Islet of Langerhans (tissue), 1 donor: Measurements from ENCODE around the gene CDON.
A peak's percentile ranks its signal among the peaks of the same experiment; 100 is the strongest.
"Not testable (repeated sequence)": the region's sequence is repeated elsewhere in the genome, so short reads cannot be mapped to it uniquely, and the experiment has no call there.

ENCODE experiments used
- FAIRE-seq: peaks from one replicate; lab custom pipeline; 2011; peaks lifted over from hg19 to GRCh38; lab: Jason Lieb, UNC

Gene CDON

DNA sequence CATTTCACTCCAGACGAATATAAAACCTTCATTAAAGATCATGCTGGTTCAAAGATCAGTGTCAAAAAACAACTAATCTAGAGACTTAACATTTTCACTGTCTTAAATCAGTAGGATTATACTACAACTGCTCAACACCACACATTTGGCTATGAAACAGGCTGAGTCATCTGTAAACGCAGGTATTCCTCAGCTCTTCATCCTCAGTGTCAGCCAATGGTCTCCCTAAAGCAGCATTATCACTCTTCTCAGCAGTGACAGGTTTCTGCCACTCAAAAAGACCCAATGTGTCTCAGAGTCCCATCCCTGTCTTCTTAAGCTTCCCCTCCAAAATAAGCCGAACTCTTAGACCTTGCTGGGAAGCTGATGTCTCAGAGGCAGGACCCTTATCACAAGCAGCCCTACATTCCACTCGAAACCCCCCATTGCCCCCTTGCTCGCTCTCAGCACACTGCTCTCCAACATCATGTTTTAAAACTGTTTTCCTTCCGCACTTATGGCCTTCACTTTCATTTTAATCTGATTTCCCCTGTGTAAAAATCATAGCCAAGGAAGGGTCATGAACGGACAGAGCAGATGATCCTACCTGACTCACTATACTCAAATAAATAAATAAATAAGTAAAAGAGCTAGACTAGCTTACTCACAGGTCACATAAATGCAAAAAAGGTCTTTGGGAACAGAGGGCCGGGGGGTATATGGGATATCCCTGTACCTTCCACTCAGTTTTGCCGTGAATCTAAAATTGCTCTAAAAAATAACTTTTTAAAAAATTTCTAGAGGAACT, 23.0 kb downstream of the CDON start:
- peak; percentile 61 for FAIRE-seq

DNA sequence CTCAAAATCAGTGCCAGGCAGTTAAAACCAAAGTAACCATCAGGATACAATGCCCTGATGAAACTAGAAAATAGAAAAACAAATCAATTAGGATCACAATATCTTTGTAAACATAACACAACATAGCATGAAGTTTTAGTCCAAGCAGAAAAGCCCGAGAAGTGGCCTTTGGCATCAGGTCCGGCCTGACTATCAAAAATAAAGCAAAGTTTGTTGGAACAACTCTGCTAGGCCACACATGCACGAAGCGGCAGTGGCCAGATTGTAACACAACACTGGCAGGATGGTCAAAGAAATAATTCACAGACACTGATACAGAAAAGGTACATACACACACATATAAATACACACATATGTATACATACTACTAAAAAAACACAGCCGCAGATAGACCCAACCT, 26.9 kb downstream of the CDON start:
- no peak for FAIRE-seq

DNA sequence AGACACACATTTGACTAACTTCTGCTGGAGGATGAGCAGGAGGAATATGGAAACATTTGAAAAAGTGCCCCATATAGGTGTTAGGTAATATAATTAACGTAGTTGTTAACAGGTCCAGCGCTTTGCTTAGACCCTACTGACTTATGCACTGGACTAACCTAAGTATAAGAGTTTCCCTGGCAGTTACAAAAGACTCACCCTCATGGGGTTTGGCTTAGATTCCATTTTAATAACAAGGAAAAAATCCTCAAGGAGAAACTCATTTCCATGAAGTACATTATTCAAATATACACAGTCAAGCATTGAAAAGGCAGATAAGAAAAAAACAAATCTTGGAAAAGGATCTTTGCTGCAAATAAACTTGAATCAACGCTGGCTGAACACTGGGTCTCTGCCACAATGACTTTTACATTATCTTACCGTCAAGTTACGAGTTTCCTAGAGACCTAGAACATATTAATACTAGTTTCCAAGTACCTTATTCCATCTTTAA, 27.7 kb downstream of the CDON start:
- no peak for FAIRE-seq

DNA sequence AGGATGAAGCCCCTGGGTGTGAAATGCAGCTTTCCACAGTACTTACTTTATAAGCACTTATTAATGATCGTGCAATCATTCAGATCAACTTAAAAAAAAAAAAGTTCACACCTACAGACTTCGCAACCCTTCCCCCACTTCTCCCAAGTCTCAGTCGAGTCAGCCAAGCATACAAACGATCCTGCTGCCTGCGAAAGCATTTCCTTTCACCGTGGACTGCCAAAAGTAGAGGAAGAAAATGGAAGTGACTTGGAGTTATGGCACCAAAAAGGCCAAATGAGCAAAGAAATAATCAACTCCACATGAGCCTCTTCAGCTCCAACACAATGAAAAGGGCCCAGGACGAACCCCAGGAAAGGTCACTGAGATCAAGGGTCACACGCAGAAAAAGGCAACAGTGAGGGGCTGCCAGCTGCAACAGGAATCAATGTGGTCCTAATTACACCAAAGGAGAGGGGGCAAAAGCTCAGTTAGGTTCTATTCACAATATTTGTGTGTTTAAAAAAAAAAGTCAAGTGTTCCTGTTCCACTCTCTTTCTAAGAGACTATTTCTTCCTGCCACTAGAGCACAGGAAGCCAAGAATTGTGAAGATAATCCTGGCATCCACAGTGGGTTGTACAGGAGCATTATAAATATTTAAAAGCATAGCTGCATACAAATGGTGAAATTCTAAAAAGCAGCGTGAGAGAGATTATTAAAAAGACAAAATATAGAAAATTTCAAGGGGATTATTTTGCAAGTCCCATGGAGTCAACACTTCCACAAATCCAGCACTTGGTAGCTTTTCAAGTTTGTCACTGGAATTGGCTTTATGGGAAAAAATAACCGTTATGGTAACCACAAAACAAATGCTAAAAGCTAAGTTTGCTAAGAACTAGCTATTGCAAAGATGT, 28.4 kb downstream of the CDON start:
- FAIRE-seq: no peak

DNA sequence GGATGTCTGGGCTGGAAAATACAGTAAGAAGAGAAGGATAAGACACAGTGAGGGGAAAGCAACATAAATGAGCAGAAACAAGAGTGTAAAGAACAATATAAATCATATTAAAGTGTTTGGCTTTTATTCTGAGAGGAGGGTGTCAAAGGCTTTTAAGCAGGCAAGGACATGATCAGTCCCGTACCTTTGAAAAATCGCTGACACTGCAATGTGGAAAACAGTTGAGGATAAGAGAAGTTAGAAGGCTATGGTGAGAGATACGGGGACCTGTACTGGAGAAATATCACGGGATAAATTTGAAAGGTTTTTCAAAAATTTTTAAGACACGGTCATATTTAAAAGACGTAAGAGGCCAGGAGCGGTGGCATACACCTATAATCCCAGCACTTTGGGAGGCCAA, 30.3 kb downstream of the CDON start:
- FAIRE-seq: no peak

DNA sequence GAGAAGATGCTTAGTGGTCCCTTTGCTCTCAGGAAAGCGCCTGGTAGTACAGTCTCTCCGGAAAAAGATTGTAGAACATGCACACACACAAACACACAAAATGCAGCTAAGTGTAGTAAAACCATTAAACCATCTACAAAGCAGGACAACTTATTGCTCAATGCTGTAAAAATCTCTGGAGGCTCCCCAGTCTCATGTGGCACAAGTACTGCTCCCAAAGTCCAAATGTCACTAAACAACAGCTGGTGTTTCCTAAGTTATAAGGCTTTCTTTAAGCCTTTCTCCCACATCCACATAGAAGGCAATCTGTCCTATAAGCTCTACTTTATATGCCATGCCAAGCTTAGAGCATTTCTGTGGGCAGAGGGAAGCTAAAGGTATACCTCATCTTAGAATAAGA, 32.9 kb downstream of the CDON start:
- no peak for FAIRE-seq

DNA sequence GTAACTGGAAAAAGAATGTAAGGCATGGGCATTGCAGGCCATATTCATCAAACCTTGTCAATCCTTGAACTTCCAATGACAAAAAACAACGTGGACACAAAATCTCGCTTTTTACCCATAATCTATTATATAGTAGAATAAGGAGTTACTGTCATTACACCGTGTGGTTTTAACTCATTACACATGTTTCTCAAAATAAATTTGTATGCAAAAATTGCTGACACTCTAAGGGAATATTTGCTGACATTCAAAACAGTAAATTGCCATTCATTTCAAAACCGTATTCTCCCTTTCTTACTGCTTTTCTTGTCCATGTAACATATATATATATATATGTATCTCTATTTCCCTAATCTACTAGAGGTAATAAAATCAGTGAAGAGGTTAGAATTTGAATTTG, 33.4 kb downstream of the CDON start:
- no peak for FAIRE-seq

DNA sequence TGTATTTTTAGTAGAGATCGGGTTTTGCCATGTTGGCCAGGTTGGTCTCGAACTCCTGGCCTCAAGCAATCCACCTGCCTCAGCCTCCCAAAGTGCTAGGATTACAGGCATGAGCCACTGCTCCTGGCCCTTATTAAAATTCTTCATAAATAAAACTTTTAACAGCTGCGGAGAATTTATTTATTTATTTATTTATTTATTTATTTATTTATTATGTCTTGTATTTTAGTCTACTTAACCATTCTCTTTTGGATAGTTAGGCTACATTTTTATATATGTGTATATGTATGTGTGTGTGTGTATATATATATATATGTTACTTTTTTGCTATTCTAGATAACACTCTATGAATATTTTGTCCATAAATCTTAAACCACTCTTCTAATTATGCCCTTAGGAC, 34.1 kb downstream of the CDON start:
- not testable (repeated sequence) for FAIRE-seq

DNA sequence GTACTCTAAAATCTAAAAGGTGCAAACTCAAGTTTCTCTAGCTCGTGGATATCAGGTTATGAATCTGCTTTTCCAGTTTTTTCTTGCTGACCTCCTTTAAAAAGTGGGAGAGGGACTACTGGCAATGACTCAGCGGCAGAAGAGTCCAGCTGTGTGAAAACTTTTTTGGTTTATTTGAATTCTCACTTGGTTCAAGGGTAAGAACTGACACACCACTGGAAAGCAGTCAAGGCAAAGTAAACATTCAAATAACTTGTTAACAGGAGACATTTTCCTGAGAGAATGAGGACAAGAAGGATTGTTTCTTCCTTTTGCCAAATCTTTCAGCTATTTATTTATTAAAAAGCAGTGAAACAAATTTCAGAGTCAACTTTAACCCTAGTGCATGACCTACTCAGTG, 36.1 kb downstream of the CDON start:
- no peak for FAIRE-seq

DNA sequence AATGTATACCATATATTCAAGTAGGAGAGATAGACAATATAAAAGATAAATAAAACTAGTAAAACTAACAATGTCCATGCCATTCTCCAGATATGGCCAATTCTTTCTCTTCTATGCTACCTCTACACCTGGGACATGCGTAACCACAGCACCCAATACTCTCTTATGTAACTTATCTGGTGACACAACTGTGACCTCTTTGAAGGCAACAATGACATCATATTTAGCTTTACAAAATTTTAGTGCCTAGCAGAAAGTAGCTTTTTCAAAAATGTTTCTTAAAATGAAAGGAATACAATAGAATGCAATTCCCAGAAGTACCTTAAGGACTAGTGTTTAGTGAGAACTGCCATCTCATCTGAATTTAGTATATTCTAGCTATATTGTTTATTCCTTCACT, 36.8 kb downstream of the CDON start:
- no peak for FAIRE-seq

DNA sequence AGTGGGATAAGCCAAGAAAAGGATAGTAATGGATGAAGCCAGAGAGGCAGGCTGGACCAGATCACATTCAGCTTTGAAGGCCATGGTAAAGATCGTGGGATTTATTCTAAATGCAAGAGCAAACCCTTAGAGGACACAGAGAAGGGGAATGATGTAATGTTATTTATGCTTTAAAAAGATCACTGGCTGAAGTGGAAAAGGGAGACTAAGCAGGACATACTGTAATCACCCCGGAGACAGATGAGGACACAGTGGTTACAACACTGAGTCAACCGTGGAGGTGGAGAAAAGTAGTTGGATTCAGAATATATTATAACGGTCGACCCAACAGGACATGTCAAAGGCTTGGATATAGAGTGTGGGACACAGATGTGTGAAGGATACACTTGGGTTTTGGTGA, 38.5 kb downstream of the CDON start:
- no peak for FAIRE-seq

DNA sequence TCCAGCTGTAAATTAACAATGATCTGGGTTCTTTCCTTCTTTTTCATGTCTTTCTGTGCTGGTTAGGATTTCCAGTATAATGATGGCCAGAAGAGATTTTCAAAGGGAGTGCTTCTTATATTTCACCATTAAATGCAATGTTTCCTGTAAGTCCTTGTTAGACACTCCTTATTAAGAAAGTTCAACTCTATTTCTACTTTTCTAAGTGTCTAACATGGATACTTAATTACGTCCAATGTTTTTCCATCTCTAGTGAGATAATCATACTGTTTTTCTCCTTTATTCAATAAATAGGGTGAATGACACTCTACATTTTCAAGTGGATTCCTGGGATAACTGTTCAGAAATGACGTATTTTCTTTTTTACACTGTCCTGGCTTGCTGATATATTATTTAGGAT, 49.8 kb downstream of the CDON start:
- FAIRE-seq: no peak

DNA sequence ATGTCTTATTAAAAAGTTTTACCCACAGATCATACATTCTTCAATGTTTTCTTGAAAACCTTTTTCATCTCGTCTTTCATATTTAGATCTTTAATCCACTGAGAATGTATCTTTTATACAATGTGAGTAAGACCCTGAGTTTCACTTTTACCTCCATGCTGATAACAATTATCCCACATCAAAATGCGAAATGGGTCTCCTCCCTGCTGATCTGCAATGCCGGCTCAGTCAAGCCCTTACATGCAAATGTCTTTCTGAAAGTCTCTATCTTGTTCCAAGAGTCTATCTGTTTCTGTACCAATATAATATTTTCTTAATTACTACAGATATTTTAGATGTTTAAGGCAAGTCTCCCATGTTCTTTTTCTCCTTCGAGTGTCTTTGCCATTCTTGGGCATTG, 50.9 kb downstream of the CDON start:
- FAIRE-seq: no peak

DNA sequence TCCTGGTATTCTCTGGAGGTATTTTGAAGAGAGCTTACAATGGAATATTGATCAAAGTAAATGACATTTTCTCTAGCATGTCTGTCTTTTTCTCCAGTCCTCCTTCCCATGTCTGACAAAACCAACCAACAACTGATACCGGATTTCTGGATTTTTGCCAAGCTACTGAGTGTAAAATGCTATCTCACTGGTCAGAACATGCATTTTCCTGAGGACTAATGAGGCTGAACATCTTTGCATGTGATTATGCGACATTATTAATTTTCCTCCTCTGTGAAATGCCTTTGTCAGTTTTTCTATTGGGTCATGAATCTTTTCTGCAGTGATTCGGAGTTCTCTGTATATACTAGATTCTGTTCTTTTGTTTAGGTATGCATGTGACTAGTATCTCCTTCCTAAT, 51.4 kb downstream of the CDON start:
- FAIRE-seq: peak; percentile 21

DNA sequence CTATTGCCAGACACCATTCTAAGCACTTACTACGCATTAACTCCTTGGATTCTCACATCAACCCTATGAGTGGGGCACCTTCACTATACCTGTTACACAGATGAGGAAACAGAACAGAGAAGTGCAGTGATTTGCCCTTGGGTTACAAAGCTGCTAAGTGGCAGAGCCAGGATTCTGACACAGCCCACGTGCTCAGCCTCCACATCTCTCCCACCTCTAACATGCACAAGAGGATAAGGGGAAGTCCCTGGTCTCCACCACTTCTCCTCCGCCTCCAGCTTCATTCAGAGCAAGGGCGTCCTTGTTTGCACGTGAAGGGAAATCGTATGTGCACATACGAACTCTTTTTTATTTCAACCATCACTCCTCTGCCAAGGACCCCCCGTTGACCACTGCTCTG, 53.7 kb downstream of the CDON start:
- no peak for FAIRE-seq

DNA sequence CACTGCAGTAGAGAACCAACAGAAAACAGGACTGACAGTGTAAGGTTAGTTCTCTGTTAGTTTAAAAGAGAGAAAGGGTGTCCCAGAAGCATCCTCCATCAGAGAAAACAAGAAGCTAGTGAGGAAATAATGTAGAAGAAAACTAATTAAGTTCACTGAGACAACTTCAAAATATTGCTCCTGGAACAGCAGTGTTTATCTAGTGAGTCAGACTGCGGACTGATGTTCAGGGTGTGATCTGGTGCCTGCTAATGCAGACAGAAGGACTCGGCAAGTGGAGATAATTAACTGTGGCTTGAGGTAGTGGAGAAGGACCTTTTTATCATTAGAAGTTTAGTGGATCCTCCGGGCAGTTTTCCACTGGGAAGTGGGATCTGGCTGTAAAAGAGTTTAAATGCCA, 55.4 kb downstream of the CDON start:
- peak; percentile 93 for FAIRE-seq

DNA sequence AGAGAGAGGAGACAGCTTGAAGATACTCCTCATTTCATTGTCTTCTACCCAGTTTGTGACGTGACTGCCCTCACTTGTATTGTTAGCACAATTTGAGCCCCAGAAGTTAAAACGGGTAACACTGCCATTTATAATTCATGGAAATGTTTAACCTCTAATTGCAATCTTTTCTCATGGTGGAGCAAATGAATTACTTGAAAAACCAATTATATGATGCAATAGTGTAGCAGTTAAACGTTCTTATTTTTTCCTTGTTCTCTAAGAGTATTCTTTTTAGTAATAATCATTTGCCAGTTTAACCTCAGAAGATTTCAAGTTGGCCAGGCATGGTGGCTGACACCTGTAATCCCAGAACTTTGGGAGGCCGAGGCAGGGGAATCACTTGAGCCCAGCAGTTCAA, 56.6 kb downstream of the CDON start:
- FAIRE-seq: no peak

DNA sequence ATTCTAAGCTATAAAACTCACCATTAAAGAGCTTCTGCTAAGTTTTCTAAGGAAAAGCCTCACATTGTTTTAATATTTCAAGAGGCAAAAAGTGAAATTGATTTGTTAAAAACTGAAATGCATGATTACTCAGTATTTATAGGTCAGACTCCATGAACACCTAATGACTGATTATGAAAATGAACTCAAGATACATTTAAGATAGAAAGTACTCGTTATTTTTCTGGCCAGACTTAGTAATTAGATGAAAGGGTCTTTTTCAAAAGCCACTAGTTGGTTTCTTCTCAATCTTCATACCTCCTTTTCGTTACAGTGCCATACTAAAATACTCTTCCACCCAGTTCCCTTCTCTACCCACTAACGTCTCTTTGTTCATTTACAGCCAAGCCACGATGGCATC, 60.5 kb downstream of the CDON start:
- FAIRE-seq: no peak

DNA sequence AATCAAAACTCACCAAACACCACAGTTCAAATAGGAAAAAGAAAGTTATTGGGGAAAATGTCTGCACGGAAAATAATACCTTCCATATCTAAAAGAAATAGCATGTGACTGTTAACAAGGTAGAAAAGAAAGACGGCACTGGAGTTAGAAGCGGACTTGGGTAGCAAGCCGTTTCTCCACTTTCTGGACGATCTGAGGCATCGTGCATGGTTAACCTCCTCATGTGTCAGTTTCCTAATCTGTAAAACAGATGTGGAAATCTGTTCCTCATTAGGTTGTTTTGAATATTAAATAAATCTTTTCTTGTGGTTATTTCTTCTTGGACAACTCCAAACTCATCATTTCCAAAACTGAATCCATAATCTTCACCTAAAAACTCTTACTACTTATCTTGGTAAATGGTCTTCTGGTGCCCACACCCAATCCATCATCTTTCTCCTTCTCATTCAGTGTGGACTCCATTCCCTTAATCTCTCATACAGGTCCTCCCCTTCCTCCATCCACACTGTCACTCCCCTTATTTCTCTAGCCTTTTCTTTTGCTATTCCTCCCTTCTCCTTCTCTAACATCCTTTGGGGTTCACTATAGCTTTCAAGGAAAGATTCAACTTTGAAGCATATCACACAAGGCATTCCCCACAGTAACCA, 63.3 kb downstream of the CDON start:
- no peak for FAIRE-seq

DNA sequence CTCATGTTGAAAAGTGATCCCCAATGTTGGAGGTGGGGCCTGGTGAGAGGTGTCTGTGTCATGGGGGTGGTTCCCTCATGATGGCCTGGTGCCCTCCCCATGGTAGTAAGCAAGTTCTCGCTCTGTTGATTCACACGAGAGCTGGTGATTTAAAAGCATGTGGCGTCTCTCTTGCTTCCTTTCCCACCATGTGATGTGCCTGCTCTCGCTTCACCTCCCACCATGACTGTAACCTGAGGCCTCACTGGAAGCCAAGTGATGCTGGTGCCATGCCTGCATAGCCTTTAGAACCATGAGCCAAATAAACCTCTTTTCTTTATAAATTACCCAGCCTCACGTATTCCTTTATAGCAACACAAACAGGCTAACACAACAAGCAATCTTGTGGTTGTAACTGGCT, 64.4 kb downstream of the CDON start:
- FAIRE-seq: no peak

DNA sequence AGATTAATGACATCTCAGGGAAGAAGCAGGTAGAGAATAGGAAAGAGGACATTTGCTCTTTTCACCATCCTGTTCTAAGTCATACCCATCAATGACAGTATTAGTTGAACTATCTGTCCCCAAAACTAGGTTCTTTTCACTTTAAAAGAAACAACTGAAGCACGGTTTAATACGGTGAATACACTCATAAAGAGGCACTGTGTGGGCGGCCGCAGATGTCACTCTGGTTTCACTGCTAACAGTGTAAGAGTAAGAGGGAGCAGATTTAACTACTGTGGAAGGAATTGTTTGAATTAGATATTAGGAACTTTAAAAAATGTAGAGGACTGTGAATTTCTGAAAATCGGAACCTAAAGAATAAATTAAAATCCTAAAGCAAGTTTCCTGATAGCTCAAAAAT, 67.4 kb downstream of the CDON start:
- FAIRE-seq: peak; percentile 61

DNA sequence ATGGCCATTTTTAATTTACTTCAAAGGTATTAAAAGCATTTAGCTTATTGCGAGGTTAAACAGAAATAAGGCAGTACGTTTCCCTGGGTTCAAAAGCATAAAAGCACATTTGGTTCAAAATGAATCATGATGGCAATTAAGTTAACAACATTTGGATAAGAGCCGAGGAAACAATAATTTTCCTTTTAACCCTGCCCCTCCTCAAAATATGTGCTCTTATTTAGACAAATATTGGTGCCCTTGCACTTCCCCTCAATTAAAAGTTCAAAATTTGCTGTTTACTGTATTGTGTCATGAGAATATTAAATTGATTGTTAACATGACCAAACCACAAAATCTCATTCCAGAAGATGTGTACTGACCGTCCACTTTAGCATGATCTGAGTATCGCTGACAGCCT, 68.2 kb downstream of the CDON start:
- FAIRE-seq: no peak

DNA sequence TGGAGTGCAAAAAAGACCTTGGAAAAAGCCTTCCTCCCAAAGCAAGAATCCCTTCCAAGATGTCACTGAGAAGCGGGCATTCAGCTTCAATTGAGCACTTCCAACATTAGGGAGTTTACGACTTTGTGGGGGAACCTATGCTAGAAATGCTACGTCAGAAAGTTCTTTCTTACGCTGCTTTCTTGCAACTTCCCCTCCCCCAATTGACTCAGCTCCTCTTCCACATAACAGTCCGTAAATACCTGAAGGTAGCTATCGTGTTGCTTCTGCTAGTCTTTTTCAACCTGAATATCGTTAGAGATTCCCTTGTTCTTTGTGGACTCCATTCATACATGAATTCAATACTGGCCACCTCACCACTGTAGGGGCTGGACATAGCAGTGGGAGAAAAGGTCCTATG, 69.8 kb downstream of the CDON start:
- FAIRE-seq: no peak
